Uterus (tissue), 2 donors: ENCODE data around the gene ABCB10.

ENCODE experiments used
- CTCF ChIP-seq, 4 experiments: fragments of 200-600 bp in 2 of 4; fragments of 450-650 bp in 2 of 4; sonication (generic) in 2 of 4; IDR thresholded peaks; one replicate each; pipeline ENCODE4 v1.5.1; 2016 to 2019; ENCODE audit warnings: antibody characterized with exemption in 4 of 4, mild to moderate bottlenecking in 2 of 4, moderate library complexity in 1 of 4
- POLR2A ChIP-seq, 2 donors: fragments of 450-650 bp; IDR thresholded peaks; one replicate each; pipeline ENCODE4 v1.6.1; 2016; ENCODE audit warnings: antibody characterized with exemption in 2 of 2, mild to moderate bottlenecking in 1 of 2, moderate library complexity in 1 of 2

- TF ChIP-seq POLR2A (IDR thresholded peaks at IDR 0.05): no peak
- no peak for TF ChIP-seq CTCF (IDR thresholded peaks at IDR 0.05)
Measured at GRCh38 chr1:229552732-229553131, 5.8 kb downstream of the ABCB10 start.
